ENCODE data around the gene DBI.
"Not testable (repeated sequence)": the region's sequence is repeated elsewhere in the genome, so short reads cannot be mapped to it uniquely, and the experiment has no call there.

Gene DBI

DNA sequence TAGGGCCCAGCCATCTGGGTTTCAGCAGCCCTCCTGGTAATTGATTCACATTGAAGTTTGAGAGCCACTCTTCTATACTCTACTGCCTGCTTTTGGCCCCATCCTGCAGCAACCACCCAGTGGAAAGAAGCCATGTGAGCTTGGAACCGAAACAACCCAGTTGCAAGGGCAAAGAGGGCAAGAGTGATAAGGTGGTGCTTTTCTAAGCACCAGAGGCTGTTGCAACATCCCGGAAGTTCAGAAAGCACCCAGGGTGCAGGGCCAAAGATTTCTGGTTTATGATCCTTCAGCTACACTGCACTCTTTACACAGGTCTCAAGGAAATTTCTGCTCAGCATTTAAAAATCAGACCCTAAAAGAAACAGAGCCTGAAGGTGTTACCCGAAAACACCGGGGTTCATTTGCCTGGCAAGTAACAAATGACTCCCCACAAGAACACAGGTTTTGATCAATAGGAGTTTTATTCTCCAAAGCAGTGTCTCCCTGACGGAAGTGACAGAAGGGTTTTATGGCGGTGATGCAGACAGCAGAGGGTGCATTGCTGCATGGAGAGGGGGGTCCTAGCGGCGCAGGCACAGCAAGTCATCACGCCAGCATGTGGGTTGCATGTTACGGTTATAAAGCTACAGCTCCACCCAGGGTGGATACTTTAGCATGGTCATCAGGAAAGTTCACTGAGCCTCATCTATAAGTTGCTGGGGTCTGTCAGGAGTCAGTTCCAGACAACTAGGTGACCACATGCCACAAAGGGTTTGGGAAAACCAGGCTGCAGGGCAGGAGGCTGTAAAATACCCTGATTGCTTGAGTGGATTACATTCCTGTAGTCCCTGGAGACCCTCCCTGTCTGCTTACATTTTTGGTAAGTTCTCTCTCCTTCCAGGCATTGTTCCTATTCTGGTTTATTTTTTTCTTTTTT, 36.1 kb downstream of the DBI start:
- no peak for DNase-seq

DNA sequence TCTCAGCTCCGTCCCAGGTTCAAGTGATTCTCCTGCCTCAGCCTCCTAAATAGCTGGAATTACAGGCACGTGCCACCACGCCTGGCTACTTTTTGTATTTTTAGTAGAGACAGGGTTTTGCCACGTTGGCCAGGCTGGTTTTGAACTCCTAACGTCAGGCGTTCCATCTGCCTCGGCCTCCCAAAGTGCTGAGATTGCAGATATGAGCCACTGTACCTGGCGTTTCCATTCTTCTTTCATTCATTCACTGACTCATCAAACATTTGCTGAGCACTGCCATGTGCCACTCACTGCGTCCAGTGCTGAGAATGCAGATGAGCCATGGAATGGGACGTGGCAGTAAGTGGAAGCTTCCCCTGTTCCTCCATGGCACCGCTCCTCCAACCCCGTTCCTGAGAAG, 36.8 kb downstream of the DBI start:
- DNase-seq, result not testable (repeated sequence)

DNA sequence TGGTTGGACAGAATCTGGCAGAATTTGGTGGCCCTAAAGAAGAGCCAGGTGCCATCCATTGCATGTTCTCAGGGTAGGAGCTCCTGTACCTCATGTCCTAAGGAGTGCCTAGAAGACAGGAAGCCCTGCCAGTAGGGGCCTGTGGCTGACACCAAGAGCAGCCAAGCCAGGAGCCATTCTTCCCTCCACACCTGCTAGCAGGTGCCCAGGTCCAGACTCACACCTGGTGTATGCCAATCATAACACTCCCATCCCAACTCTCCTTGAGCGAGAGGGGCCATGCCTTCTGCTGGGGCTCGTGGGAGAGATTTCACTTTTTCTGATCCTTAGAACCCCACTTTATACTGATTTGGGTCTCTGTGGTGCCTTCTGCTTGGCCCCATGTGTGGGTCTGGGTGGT, 38.4 kb downstream of the DBI start:
- DNase-seq, result no peak

DNA sequence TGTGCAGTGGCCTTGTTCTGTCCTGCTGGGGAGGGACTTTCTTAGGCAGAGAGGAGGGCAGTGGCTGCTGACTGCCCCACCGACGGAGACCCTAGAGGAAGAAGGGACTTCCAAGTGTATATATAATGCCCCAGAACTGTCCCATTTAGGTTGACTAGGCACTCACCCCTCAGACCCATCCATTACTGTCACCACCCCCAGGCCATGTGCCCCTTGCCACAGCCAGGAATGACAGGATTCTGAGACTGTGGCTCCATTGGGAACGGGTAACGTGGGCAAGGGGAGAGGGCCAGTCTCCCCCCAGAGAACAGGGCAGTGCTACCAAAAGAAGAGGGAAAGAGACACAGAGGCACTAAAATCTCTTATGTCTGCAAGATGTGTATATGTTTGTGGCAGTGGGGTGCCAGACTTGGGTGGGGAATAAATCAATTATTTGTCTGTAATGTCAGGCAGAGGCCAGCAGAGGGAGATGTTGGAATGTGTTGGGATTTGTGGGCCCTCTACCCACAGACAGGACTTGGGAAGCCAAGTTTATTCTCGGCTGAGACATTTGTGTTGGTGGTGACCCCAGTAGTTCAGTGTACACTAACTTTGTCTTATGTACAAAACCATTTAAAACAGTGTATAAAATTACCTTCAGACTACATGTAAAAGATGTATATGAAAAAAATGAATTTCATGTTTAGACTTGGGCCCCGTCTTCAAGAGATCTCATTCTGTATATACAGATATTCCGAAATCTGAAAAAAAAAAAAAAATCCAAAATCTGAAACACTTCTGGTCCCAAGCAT, 40.8 kb downstream of the DBI start:
- DNase-seq, result no peak

DNA sequence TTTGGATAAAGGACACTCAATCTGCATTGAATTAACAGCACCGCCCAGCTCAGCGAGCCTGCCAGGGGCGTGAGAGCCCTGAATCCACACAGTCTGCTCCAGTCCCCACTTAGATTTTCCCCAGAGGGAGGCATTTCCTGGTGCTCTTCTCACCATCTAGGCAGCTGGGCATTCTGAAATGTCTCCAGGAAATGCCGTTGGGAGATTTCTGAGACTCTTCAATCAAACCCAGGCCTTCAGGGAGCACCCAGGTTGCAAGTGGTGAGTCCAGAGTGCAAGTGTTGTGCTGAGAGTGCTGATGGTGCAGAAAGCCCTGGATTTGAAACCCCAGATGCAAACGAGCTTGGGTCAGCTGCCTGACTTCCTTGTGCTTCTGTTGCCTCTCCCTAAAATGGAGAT, 41.4 kb downstream of the DBI start:
- no peak for DNase-seq

DNA sequence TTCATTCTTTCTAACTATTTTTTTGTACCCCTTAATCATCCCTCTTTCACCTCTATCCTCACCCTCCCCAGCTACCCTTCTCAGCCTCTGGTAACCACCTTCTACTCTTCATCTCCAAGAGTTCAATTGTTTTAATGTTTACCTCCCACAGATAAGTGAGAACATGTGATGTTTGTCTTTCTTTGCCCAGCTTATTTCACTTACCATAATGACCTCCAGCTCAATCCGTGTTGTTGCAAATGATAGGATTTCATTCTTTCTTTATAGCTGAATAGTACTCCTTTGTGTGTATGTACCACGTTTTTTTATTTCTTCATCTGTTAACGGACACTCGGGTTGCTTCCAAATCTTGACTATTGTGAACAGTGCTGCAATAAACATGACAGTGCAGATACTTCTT, 42.7 kb downstream of the DBI start:
- no peak for DNase-seq

DNA sequence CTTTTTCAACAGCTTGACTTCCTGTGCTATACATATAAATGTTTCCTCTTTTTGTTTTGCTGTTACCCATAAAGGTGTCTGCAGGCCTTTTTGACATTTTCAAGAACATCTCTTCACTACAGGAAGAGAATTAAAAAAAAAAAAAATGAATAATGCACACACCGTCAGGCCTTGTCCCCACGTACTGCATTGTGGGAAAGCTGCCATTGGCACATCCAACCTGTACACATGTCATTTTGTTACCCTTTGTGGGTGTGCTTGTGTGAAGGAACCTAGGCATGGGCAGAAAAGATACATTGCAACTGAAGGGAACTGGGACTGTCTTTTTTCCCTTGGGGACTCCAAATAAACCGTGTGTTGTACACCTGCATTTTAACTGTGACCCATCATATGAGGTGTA, 48.1 kb downstream of the DBI start:
- no peak for DNase-seq

DNA sequence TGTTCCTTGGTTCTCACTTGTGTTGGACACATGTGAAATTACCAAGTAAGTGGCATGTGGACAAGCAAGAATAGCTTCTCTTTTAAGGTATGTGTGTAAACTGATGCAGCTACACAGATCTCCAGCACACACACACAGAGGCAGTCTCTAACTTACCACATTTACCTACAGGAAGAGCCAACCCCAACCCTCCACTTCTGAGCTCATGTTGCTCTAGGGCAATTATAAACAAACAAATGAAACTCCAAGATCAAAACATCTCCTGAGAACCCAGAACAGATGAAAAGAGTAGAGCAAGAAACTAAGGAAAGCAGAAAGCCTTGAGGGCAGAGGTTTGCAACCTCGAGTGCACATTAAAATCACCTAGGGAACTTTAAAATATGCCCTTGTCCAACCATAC, 48.9 kb downstream of the DBI start:
- no peak for DNase-seq

DNA sequence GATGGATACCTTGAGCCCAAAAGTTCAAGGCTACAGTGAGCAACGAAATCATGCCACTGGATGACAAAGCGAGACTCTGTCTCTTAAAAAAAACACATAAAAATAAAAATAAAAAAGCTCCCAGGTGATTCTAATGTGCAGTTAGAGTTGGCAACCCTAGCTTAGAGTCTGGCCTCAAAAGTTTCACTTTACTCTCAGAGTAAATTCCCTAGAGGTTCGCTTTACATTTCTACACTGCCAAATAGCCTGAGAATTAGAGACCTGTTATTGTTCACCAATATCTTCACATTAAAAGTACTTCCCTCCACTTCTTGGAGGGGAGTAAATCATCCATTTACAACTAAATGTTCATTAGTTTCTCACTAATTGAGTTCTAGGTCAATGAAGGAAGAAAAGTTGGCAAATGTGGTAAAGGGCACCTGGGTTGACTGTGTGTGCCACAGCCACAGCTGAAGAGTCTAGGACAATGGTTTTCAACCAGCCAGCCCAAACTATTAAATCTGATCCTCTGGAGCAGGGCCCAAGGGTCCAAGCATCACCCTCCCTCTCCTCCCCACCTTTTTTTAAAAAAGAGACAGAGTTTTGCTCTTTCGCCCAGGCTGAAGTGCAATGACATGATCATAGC, 49.6 kb downstream of the DBI start:
- DNase-seq, result no peak

DNA sequence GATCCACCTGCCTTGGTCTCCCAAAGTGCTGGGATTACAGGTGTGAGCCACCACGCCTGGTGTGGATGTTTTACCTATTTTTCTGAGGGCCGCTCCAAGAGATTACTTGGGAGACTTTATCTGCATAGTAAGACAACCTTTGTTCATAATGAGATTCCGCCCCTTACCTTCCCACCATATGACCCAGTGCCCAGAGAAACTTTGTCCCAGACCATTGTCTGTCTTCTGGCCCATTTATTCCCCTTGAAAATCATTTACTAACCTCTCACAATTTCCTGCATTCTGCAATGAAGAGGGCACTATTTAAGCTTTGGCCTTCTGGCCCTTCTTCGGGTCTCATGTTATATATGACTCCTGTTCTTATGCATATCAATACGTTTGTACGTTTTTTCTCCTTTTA, 51.1 kb downstream of the DBI start:
- DNase-seq, result no peak

DNA sequence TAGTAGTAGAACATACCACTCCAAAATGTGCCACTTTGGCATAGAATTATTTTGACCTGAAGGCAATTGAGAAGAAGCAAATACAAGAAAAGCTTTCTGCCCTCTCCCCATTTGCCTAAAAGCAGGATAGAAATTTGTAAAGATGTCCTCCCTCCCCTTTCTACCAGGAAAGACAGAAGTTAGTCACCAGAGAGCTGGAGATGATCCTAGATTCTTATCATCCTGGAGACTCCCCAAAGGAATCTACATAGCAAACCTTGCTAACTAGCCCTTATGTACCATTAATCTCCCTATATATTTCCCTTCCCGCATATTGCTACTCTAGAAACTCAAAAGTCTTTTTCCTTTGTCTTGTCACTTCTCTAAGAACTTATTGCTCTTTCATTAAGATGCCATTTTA, 52.3 kb downstream of the DBI start:
- DNase-seq, result no peak

DNA sequence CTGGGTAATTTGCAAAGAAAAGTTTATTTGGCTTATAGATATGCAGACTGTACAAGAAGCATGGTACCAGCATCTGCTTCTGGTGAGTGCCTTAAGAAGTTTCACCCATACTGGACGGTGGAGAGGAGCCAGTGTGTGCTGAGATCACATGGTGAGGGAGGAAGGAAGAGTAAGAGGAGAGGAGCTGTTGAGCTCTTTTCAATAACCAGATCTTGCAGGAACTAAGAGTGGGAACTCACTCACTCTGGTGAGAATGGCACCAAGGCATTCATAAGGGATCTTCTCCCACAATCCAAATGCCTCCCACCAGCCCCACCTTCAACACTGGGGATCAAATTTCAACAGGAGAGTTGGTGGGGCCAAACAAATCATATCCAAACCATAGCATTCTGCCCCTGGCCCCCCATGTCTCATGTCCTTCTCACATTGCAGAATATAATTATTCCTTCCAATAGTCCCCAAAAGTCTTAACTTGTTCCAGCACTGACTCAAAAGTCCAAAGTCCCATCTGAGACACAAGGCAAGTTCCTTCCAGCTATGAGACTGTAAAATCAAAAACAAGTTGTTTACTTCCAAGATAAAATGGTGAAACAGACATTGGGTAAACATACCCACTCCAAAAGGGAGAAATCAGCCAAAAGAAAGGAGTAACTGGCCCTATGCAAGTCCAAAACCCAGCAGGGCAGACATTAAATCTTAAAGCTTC, 53.2 kb downstream of the DBI start:
- no peak for DNase-seq

DNA sequence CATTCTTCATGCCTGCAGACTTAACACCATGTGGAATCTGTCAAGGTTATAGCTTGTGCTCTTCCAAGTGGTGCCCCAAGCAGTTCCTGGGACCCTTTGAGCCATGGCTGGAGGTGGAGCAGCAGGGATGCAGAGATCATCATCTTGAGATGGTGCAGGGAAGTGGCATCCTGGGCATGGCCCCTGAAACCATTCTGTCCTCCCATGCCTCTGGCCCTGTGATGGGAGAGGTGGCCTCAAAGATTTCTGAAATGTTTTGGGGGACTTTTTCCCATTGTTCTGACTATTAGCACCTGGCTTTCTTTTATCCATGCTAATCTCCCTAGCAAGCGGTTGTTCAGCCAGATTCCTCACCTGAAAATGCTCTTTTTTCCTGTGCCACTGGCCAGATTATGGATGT, 54.5 kb downstream of the DBI start:
- no peak for DNase-seq

DNA sequence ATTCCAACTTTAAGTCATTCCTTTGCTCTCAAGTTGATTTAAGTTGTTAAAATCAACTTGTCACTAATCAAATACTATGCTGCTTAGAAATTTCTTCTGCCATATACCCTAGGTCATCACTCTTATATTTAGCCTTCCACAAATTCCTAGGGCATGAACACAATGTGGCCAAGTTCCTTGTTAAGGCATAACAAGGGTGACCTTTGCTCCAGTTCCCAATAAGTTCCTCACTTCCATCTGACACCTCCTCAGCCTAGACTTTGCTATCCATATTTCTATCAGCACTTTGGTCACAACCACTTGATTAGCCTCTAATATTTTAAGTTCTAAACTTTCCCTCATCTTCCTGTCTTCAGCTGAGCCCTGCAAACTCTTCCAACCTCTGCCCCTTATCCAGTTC, 55.0 kb downstream of the DBI start:
- DNase-seq, result no peak
